Endometrium (tissue), 2 donors: ENCODE measurements around the gene SLC12A4.
"Not testable (repeated sequence)": the region's sequence is repeated elsewhere in the genome, so short reads cannot be mapped to it uniquely, and the experiment has no call there.

Source experiments
- FAIRE-seq: peaks from 2 replicates; lab custom pipeline; 2012; peaks lifted over from hg19 to GRCh38; lab: Jason Lieb, UNC
- donor health status: control.
- donor health status: control.

The SLC12A4 gene

DNA sequence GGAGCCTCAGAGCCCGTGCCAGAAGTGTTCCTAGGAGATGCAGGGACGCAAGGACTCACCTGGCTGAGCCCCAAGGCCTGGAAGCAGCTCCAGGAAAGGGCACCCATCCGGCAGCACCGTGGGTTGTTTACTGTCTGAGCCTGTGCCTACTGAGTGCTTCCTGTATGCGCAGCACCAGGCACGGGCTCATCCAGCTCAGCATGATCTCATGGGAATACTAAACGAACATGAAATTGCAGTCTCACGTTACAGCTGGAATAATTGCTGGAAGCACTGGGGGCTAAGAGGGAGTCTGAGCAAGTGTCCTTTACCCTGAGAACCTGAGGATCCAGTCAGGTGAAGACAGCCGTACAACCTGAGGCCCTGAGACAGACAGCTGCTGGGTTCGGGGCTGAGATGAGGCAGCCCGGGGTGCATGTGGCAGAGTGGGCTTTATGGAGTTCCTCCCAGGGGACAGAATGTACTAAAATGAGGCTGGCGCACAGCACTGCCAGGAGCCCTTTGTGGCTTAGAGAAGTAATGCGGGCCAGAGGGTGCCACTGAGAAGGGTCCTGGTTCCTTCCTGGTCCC is 42.2 kb downstream of the SLC12A4 start:
- no peak for FAIRE-seq

DNA sequence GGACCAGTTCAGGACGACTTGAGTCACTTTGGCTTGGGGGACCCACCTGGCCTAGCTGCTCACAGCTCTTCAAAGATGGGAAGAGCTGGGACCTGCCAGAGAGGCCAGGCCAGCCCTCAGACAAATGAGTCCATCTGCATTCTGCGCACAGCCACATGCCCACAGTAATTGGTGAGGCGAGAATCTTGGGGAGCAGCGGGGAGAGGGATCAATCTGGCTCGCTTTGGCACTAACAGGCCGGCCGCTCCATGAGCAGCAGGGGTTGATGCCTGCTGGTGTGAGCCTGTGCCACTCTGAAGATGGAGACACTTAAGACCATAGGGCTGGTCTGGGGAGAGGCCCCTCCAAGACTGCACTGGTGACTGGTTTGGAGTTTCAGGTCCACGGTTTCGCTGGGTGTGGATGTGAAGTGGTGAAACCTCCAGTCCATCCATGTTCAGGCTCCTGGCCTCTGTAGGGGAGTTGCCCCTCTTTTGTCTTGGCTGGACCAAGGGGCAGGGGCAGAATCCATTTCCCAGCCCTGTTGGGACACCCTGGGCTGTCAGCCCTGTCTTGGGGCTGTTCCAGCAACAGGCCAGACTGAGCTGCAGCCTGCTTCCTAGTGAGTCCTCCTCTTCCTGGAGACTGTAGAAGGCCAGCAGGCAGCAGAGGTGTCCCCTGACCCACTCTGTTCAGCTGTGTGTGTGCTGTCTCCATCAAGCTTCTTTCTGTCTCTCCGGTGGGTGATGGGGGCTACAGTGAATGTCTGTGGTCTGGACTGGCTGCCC is 44.1 kb downstream of the SLC12A4 start:
- no peak for FAIRE-seq

- FAIRE-seq, result no peak
These were observed 44.9 kb downstream of the SLC12A4 start for GRCh38 chr16:67923414-67924116.

- no peak for FAIRE-seq
These were observed 45.7 kb downstream of the SLC12A4 start for GRCh38 chr16:67922740-67923139.

GRCh38 chr16:67922221-67922620 is 46.2 kb downstream of the SLC12A4 start:
- FAIRE-seq, result no peak

DNA sequence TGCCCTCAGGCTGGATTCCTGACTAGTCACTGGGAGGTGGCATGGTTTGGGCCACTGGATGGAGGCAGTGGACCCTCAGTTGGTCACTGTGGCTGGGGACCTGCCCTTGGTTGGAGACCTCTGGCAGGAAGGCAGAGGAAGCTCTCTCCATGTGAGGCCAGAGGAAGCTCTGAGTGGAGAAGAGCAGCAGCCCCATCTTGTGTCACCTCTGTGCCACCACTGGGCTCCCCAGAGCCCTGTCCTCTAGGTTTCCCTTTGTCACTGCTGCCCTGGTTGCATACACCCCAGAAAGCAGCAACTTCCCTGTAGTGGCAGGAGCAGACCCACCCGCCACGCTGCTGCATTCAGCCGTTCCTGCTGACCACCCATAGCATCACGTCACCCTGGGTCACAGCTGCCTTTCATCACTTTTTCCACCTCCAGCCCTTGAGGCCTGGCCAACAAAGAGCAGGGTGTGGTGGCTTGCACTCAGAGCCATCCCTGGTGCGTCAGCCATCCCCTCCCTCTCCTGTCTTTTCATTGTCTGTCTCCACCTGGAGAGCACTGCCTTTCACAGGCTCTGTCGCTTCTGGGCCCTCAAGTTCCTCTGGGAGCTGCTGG is 48.7 kb downstream of the SLC12A4 start:
- no peak for FAIRE-seq

- FAIRE-seq, result no peak
These were observed 50.6 kb downstream of the SLC12A4 start for GRCh38 chr16:67917852-67918236.

DNA sequence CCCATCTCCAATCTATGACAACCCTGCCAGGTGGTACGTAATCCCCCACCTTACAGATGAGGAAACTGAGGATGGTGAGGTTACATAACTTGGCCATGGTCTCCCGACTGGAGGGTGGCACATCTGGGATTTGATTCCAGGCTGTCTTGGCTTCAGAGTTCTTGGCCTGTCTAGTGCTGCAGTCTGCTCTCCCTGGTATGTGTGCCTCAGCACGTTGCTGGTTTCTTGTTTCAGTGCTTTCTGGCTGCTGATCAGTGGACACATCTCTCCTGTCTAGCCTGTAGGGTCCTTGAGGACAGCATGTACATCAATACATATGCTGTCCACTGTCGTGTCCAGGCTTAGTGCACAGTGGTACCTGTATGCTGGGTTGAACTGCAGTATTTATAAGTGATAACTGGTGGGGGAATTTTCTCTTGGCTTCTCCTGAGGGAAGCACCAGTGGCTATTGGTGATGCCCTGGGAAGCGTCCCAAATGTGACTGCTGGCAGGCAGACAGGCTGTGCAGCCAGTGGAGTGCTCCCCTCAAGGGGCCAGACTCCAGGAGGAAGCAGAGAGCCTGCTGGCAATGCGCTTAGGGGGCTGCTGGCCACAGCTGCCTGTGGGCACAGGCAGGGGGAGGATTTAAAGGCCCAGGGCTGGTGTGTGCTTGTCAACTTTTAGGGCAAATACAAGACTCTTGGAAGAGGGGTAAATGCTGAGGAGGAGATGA is 51.1 kb downstream of the SLC12A4 start:
- FAIRE-seq, result no peak

- no peak for FAIRE-seq
These were observed 52.4 kb downstream of the SLC12A4 start for GRCh38 chr16:67915831-67916723.

- not testable (repeated sequence) for FAIRE-seq
These were observed 53.0 kb downstream of the SLC12A4 start for GRCh38 chr16:67915496-67915769.

DNA sequence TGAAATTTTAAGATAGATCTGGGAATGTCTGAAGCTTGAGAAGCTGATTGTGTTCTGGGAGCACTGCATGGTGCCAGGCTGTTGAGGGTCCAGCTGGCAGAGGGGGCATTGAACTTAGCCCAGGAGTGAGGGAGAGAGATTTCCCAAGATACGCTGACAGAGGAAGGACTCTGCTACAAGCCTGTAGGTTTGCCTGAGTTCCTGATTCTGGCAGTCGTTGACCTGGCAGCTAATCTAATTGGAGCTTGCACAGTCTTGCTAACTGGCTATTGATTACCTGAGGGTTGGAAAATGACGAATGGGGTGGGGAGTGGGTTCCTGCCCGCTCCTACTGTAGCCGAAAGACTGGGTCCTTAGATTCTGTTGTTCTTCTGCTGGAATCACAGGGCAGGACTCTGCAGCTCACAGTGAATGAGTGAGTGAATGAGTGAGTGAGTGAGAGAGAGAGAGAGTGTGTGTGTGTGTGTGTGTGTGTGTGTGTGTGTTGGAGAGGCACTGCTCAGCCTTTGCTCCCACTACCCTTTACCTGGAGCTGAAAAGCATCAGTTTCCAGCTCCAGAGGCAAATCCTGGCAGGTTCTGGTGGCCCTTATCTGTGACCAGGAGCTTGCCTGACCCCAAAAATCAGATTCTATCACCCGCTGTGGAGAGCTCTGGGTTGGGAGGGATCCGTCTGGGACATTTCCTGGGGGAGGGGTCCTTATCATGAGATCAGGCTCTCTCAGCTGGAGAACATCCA is 53.5 kb downstream of the SLC12A4 start:
- no peak for FAIRE-seq

DNA sequence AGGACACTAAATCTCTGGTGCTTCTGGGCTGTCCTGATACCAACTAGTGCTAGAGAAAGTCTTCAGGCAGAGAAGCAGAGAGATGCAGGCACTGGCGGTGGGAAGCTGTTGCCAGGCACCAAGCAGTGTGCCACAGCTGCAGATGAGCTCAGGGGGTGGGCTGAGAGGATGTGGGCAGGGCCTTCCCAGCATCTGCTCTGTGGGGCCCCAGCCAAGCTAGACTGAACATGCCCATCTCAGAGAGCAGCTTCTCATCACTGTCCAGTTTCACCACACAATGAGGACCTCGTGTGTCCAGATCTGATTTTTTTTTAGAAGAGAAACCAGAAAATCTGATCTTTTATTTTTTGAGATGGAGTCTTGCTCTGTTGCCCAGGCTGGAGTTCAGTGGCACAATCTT is 58.3 kb downstream of the SLC12A4 start:
- no peak for FAIRE-seq

DNA sequence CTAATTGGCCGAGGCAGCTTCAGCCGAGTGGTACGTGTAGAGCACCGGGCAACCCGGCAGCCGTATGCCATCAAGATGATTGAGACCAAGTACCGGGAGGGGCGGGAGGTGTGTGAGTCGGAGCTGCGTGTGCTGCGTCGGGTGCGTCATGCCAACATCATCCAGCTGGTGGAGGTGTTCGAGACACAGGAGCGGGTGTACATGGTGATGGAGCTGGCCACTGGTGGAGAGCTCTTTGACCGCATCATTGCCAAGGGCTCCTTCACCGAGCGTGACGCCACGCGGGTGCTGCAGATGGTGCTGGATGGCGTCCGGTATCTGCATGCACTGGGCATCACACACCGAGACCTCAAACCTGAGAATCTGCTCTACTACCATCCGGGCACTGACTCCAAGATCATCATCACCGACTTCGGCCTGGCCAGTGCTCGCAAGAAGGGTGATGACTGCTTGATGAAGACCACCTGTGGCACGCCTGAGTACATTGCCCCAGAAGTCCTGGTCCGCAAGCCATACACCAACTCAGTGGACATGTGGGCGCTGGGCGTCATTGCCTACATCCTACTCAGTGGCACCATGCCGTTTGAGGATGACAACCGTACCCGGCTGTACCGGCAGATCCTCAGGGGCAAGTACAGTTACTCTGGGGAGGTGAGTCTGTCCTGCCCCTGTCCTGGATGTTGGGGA is 59.2 kb downstream of the SLC12A4 start:
- no peak for FAIRE-seq

- no peak for FAIRE-seq
These were observed 60.8 kb downstream of the SLC12A4 start for GRCh38 chr16:67907397-67908180.

- no peak for FAIRE-seq
These were observed 65.6 kb downstream of the SLC12A4 start for GRCh38 chr16:67902831-67903230.

- no peak for FAIRE-seq
These were observed 66.7 kb downstream of the SLC12A4 start for GRCh38 chr16:67901734-67902133.

DNA sequence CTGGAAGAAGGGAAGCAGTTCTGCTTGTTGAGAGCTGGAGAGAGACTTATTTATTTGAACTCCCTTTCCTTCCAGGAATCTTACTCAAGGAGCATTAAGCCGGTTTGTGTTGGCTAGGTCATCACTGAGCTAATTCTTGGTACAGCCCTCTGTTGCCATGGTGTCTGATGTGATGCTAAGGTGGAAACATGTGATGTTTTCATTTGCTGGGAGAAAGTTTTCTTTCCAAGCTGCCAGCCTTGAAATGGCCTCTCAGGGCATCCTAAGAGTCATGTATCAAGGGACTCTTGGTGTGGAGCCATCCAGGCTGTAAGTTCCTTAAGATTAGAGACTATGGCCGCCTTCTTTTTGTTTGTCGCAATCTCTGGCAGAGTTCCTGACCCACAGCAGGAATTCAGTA is 71.2 kb downstream of the SLC12A4 start:
- no peak for FAIRE-seq

- no peak for FAIRE-seq
These were observed 74.6 kb downstream of the SLC12A4 start for GRCh38 chr16:67893743-67894399.
